BE2C (cell line): ENCODE measurements around the gene THSD4.

Experiments used
- DNase-seq: peaks from one replicate; pipeline ENCODE4 v3.0.0-alpha.2; 2020
- H3K27me3 ChIP-seq: fragments of 250-450 bp; sonication (Bioruptor Pico); 2 replicates; pipeline ENCODE4 v1.5.1; 2020; ENCODE audit warnings: mild to moderate bottlenecking
- H3K36me3 ChIP-seq: fragments of 250-450 bp; sonication (Bioruptor Pico); 2 replicates; pipeline ENCODE4 v1.5.1; 2020; ENCODE audit warnings: mild to moderate bottlenecking
- H3K4me1 ChIP-seq: fragments of 250-450 bp; sonication (Bioruptor Pico); 2 replicates; pipeline ENCODE4 v1.5.1; 2020
- H3K4me3 ChIP-seq: 2 replicates; pipeline ENCODE4 v1.5.1; 2011; ENCODE audit warnings: low read depth, low read length
- H3K9me3 ChIP-seq: fragments of 250-450 bp; sonication (Bioruptor Pico); 2 replicates; pipeline ENCODE4 v1.5.1; 2020
- CTCF ChIP-seq: IDR thresholded peaks from 2 replicates; pipeline ENCODE4 v1.5.1; 2012; ENCODE audit warnings: mild to moderate bottlenecking, low read depth, low read length

The THSD4 gene

GRCh38 chr15:71328453-71328852 is 213.2 kb downstream of the THSD4 start:
- no peaks in the 10 kb centered on the region for H3K27me3 ChIP-seq
- H3K36me3 ChIP-seq, result no peaks in the 10 kb centered on the region
- H3K4me1 ChIP-seq, result no peaks in the 10 kb centered on the region
- no peak for DNase-seq
- no peak for TF ChIP-seq CTCF
- no peak overlapping the region for H3K4me3 ChIP-seq
- no peaks in the 10 kb centered on the region for H3K9me3 ChIP-seq

- Histone ChIP-seq H3K36me3 (no peaks in the 10 kb centered on the region), H3K4me3 (no peak overlapping the region), H3K9me3 (no peaks in the 10 kb centered on the region), H3K27me3 (no peaks in the 10 kb centered on the region), H3K4me1 (no peaks in the 10 kb centered on the region)
- TF ChIP-seq CTCF, result no peak
- no peak for DNase-seq
These were observed 213.8 kb downstream of the THSD4 start for GRCh38 chr15:71329041-71329440.

- Histone ChIP-seq H3K27me3 (no peaks in the 10 kb centered on the region), H3K9me3 (no peaks in the 10 kb centered on the region), H3K4me3 (no peak overlapping the region), H3K4me1 (no peaks in the 10 kb centered on the region), H3K36me3 (no peaks in the 10 kb centered on the region)
- no peak for TF ChIP-seq CTCF
- no peak for DNase-seq
These were observed 214.4 kb downstream of the THSD4 start for GRCh38 chr15:71329497-71330260.

GRCh38 chr15:71330638-71331162 is 215.4 kb downstream of the THSD4 start:
- H3K4me3 ChIP-seq, result no peak overlapping the region
- no peaks in the 10 kb centered on the region for H3K9me3 ChIP-seq
- H3K36me3 ChIP-seq, result no peaks in the 10 kb centered on the region
- no peak for DNase-seq
- H3K4me1 ChIP-seq, result no peaks in the 10 kb centered on the region
- no peak for TF ChIP-seq CTCF
- no peaks in the 10 kb centered on the region for H3K27me3 ChIP-seq

GRCh38 chr15:71331173-71331572 is 215.9 kb downstream of the THSD4 start:
- H3K4me1 ChIP-seq, result no peaks in the 10 kb centered on the region
- no peak overlapping the region for H3K4me3 ChIP-seq
- H3K36me3 ChIP-seq, result no peaks in the 10 kb centered on the region
- H3K27me3 ChIP-seq, result no peaks in the 10 kb centered on the region
- no peak for DNase-seq
- TF ChIP-seq CTCF, result no peak
- H3K9me3 ChIP-seq, result no peaks in the 10 kb centered on the region

- no peaks in the 10 kb centered on the region for H3K27me3 ChIP-seq
These were observed 217.2 kb downstream of the THSD4 start for GRCh38 chr15:71332431-71333004.

More at GRCh38 chr15:71332431-71333004, 217.2 kb downstream of the THSD4 start:
- H3K4me3 ChIP-seq, result no peak overlapping the region
- no peaks in the 10 kb centered on the region for H3K4me1 ChIP-seq
- H3K36me3 ChIP-seq, result no peaks in the 10 kb centered on the region
- no peak for TF ChIP-seq CTCF
- no peak for DNase-seq
- no peaks in the 10 kb centered on the region for H3K9me3 ChIP-seq
